Stimulated activated CD4-positive, alpha-beta T cell treated with anti-CD3 and anti-CD28 coated beads, TNF-alpha, amount 100 ng/mL, for 4 hours (primary cell): ENCODE results near the gene DPF3.

ENCODE experiments used
- DNase-seq, 3 experiments: peaks; one replicate each; pipeline ENCODE4 v3.0.0-alpha.2; 2020; ENCODE audit warnings: low read depth in 3 of 3

Gene DPF3

DNA sequence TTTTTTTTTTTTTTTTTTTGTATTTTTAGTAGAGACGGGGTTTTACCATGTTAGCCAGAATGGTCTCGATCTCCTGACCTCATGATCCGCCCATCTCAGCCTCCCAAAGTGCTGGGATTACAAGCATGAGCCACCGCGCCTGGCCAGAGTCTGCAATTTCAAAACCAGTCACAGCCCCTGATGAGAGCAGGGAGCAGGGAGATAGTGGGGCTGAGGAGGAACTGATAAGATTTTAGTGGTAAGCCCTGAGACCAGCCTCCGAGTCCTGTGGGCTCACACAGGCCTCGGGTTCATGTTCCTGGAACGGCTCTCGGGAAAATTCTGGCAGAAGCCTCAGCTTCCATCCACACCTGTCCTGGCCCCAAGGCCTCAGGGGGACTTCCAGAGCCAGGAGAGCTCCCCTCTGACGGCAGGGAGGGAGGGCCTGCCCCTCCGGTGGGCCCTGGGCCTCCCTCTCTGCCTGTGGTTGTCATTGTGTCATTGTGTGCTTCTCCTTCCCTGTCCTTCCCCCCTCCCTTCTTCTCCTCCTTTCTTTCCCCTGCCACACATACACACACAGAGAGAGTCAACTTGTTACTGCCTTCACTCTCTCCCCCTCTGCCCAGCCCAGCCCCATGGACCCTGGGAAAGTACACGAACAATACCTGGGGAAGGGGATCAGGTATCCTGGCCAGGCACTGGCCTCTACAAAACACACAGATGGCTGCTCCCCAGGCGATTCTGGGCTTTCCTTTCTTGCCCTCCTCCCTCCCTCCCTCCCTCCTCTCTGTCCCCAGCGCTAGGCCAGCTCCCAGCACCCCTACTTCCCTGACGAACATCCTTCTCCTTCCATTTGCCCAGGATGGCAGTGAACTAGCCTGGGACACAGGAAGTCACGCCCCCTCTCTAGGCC lies 294.1 kb downstream of the DPF3 start:
- no peak for DNase-seq

DNA sequence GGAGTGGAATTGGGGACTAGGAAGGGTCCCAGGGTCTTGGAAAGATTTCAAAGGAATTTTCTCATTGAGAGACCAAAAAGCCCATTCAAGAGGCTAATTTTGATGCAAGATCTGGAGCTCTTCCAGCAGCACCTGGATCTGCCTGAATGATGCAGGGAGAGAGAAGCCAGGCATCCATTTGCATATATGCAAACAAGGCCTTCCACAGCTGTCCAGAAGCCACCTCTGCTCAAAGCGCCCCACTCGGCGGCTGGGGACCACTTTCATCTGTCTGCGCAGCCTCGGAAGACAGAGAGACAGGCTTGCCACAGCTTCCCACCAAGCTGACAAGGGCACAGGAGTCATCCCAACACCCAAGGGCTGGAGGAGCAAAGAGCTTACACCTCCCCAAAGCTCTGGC lies 295.6 kb downstream of the DPF3 start:
- no peak for DNase-seq

DNA sequence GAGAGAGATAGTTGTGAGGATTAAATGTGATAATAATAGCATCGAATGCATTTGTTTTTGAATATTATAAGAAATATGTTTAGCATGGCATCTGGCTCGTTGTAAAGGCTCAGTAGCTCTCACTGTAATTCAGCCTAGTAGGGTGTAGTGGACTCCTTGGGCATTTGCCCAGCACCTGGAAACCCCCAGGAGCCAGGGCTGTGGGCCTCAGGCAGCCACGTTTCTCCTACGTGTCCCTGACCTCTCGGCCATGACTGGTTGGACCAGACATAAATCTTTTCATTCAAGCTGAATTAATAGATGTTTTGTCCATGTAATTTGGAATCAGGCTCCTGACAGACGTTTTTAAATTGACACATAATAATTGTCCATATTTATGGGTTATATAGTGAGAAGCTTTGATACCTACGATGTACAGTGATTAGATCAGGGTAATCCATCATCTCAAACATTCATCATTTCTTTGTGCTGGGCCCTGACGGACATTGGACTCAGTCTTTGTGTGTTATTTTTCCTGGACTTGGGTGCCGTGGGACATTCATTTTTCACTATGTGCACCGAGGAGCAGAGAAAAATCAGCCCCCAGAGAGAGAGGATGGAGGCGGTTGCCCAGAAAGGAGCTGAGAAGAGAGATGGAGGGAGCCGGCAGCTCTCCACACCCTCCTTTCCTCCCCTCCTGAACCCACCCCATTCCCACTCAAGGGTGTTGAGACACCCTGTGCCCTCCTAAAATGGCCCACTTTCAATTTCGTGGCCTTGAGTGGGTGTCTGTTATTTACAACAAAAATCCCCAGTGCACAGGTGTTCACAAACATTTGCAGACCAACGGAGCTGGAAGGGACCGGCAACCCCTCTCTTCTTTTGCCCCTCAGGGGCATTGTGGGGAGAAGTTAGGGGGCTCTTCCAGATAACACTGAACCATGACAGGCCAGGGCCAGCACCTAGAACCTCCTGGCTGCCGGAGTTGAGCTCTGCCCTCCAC lies 296.4 kb downstream of the DPF3 start:
- no peak for DNase-seq

DNA sequence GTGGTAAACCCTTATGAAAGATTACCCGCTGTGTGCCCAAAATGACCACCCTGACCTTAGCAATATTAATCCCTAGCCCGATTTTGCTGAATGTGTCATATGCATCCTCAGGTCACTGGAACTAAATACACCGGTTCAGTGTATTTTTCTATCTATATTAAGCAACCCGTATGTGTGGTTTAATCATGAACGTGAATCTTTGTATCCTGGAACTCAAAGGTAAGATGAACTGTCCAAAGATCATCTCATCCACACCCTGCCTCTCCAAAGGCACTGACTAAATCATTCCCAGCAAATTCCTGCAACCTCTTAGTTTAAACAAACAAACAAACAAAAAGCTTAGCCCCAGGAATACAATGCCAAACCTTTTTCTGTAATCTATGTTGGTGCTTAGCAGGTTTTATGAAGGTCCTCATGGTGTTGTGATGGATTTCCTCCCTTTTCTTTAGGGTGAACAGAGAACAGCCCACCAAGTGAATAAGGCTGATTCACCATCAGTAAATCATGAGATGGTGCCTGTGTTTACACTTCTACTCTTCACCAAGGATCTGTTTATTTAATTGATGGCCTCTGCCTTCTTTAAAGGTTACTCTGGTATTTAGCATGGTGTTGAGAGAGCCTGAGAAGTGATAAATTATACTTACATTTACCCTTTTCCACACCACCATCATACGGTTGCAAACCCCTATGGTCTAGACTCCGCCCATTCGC lies 298.6 kb downstream of the DPF3 start:
- no peak for DNase-seq

DNA sequence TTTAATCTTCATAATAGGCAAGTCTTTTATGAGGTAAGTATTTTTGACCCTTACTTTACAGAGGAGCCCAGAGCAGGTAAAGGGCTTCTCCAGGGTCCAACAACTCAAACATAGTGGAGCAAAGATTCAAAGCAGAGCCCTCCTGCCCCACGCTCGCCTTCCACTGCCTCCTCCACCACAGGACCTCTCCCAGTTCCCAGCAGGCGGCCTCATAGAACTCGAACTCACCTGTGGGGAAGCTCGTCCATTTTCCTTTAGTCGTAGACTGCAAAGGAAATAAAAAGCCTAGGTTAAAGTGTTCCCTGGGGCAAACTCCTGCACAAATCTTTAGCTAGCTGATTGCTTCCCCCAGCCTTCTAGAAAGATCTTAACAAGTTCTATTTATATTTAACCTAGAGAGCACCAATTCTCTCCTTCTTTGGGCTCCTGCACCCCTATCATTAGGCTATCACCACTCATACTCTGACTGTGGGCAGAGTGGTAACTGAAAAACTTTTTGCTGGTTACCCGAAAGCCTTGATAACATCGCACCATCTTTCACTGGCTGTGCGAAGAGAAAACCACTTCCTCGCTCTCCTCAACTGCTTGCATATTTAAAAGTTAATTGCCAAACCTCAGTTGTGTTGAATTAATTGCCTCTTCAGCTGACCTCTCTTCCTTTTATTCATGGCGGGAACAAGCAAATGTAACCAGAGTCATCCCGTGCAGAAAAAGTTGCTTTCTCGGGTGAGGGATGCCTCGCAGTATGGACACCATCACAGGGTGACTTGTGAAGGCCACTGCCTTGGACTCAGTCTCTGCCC lies 299.6 kb downstream of the DPF3 start:
- DNase-seq = no peak

DNA sequence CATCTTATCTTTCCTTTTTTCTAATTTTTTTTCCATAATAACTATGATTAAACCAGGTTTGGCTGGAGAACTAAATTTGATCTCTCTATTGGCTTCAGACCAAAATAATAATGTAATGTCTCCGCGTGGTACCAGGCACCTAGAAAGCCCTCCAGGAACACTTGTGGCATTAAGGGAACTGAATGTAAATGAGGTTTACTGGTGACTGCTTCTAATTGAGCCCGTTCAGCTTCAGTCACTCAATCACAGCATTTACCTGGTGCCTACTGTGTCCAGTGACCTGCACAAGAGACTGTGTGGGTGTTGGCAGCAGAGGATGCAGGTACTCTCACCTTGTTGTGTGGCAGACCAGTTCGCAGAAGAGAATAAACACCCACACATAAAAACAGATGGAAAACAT lies 302.5 kb downstream of the DPF3 start:
- DNase-seq = no peak

DNA sequence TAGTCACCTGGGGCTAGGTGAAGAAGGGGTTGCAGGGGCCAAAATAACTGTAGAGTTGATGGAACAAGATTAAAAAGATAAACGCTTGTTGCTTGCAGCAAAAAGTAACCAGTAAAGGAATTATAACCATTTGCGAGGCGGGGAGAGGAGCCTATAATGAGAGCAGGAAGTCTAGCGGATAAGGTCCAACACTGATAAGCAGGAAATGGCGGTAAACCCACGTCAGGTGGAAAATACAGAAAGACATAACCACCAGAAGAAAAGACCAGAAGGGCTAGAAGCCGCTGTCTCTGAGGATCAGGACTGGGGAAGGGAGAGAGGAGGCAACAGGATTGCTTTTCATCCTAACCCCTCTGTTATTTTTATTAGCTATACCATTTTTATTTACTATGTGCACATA lies 303.3 kb downstream of the DPF3 start:
- no peak for DNase-seq

DNA sequence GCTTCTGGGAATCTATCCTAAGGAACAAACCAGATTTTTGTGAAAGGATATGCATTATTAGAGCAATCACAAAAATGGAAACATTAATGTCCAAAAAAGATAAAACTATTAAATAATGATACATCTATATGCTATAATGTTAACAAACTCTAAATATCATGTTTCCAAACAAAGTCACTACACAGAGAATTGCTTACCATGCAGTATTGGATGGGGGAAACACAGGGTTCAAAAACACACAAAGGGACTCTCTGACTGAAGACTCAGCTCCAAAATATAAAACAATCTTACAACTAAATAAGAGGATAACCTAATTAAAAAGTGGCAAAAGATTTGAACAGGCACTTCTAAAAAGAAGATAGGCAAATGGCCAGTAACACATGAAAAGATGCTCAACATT lies 304.2 kb downstream of the DPF3 start:
- DNase-seq = no peak

DNA sequence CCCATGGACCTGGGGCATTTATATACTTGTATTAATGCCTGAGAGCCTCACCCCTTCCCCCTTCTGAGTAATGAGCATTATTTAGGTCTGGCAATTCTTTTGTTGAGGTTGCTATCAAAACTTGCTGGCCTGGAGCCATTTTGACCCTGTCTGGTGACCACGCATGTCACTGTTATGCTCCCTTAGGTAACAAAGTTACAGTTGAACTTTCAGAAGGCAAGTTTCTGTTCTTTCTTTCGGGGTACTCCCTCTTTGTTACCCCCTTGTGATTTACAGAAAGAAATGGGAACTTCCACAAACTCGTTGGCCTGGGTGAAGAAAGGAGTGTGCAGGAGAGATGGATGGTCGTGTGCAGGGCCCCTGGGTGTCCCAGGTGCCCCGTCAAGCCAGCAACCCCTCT lies 305.4 kb downstream of the DPF3 start:
- no peak for DNase-seq

DNA sequence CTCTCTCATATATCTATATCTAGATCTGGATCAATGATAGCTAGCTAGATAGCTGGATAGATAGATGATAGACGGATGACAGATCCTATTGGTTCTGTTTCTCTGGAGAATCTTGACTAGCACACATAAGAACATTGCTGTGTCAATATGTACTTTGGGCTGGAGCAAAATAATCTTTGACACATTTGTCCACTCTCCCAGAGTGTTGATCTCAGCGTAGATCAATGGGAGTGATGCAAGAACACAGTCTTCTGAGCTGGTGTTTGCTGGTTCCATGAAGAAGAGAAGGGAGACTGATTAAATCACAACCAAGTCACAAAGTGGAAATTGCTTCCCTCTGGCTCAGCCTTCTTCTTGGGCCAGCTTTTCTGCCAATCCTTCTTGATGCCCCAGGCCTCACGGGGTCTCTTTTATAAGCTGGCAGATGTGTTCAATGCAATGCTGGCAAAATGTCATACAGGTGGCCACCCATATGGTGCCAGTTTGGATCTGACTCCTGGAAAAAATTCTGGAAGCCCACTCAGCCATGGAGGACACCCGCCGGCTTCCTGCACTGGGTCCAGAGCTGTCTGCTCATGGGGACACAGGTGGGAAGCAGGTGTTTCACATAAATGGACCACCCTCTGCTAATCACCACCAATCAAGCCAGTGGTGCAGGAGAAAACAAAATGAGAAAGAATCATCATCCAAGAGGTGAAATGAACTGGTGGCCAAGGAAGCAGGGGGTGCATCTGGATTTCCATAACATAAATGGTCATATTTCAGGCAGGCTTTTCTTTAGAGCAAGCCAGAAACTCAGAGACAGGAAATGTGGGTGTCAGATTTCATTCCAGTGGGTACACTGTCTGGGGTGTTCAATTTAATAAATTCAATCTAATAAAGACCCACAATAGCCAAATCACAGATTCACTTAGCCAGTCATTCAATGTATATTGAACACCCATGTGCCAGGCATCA lies 310.3 kb downstream of the DPF3 start:
- no peak for DNase-seq

DNA sequence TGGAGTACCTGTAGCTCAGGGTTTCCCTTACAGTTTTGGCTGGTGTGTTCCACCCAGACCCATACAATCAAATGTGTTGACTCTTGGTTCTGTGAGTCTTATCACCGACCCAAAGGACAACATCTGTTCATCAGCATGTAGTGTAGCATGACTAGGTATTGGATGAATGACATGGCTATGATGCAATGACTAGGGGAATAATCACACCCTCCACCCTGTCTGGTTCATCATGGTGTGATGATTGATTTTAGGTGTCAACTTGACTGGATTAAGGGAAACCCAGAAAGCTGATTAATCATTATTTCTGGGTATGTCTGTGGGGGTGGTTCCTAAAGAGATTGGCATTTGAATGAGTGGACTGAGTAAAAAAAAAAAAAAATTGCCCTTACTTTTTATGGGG lies 311.3 kb downstream of the DPF3 start:
- no peak for DNase-seq

DNA sequence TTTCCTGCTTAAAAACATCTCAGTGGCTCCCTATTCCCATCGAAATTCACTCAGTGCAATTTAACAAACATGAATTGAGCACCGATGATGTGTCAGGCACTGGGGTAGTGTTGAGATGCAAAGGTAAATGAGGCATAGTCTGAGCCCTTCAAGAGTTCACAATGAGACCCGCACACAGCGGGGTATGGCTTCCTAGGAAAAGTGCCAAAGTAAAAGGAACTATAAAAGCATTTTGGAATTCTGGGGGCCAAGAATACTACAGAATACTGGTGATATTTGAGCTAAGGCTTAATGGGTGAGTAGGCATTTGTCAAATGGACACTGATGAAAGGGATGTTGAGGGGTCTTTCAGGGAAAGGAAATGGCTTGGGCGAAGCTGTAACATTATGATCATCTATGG lies 315.4 kb downstream of the DPF3 start:
- DNase-seq = no peak

DNA sequence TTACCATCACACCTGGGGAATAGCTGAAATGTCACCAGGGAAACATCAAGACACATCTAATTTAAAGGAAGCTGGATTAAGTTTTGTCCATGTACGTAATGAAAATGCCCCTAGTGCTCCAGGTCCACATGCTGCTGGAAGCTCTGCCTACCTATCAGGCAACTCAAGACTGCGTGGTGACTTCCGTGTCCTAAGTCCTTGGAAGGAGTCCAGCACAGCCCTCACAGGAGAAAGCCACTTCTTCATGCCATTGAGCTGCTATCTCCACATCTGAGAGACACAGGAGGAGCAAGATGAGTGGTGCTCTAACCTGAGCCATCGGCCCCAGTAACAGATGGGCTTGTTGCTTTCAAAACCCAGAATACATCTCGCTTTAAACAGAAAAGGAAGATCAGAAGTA lies 316.4 kb downstream of the DPF3 start:
- DNase-seq = no peak

DNA sequence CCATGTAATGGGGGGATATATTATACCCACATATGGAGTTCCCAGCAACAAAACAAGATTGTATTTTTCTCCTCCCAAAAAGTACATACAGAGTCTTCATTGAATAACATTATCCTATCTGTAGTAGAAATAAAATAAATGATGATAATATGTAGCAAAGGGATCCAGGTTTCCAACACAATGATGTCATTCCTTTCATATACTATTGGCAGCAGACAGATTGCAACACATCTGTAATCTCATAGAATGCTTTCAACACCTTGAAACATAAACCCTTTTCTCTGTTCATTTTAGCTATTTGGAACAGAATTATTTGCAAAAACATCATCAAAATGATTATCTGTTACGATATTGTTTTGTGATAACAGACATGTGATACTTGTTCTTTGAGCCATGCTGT lies 317.6 kb downstream of the DPF3 start:
- no peak for DNase-seq

DNA sequence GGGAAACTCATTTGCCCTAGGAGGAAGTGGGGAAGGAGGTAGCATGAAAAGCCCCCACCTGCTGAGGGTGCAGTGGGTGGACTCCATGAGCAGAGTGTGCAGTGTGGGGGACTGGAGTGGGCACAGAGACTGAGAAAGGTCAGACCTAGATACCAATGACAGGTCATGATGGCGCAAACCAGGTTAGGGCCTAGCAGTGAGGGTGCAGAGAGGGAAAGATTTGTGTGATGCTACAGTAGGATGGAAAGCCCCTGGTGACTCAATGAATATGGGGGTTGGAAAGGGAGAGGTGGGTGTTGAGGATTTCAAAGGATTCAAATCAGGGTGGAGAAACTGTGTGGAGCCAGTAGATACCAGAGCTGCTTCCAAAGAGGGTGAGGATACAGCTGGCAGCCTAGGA lies 319.2 kb downstream of the DPF3 start:
- no peak for DNase-seq

DNA sequence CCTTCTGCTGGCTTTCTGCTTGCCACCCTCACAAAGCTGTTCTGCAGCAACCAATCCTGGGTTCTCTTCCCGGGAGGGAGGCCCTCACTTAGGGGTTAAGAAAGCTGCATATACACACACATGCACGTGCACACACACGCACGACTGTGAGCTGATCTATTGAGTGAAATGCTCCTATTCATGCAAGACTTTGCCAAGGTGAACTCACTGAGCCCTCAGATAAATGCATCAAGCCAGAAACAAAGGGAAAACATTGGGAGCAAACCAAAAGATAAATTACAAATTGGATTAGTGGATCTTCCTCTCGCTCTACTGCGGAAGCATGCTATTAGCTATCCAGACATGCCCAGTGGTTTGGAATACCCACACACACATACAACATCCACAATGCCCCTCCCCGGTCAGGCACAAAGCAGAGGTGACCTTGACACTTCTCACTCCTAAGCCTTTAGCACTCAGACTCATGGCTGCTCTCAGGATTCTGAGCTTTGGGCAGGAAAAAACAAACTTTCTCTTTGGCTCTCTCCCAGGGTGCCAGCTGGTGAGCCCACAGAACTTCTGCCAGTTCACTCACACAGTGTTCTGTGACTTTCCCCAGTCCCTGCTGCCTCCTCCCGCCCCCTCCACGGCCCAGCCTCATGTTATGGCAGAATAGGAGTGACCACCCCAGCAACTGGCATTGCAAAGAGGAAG lies 320.0 kb downstream of the DPF3 start:
- DNase-seq = no peak
